ENCODE results near the gene ATG9B.

DNA sequence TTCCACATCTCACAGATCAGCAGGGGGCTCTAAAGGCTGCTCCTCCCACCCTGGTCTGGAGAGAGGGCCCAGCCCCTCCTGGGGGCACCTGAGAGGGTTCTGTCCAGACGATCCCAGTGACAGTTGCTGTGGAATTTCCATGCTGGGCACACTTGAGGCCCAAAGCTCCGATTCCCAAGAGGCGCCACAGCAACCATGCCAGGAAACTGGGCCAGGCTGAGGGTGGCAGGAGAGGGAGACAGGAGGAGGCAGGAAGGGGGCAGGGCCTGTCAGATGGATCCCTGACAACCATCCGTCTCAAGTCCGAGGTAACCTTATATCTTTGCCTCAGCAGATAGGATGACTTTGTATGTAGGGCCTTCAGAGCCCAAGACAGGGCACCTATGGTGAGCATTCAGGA is 37.7 kb downstream of the ATG9B start:
- TF ChIP-seq, protein P1, sequence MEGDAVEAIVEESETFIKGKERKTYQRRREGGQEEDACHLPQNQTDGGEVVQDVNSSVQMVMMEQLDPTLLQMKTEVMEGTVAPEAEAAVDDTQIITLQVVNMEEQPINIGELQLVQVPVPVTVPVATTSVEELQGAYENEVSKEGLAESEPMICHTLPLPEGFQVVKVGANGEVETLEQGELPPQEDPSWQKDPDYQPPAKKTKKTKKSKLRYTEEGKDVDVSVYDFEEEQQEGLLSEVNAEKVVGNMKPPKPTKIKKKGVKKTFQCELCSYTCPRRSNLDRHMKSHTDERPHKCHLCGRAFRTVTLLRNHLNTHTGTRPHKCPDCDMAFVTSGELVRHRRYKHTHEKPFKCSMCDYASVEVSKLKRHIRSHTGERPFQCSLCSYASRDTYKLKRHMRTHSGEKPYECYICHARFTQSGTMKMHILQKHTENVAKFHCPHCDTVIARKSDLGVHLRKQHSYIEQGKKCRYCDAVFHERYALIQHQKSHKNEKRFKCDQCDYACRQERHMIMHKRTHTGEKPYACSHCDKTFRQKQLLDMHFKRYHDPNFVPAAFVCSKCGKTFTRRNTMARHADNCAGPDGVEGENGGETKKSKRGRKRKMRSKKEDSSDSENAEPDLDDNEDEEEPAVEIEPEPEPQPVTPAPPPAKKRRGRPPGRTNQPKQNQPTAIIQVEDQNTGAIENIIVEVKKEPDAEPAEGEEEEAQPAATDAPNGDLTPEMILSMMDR (conservative IDR thresholded peaks at IDR 0.05; ENCODE audit: low read depth, low read length) = no peak
- TF ChIP-seq EZH2 (IDR thresholded peaks at IDR 0.05; ENCODE audit: low read length, unreplicated experiment) = no peak
